Liver (tissue), 9 donors: Measurements from ENCODE around the gene AQP3. TPM values are rescaled to one million over a fixed set of nuclear protein-coding genes. Genes with fewer than 3 reads are reported as not detected.

Source experiments
- DNase-seq: peaks from one replicate; pipeline ENCODE4 v3.0.0-alpha.2; 2017; ENCODE audit warnings: low spot score
- H3K27ac ChIP-seq, 2 donors: one replicate each; pipeline ENCODE4 v1.7.0; 2013; ENCODE audit warnings: inconsistent platforms in 2 of 2, low read length in 2 of 2, control low read depth in 1 of 2, low read depth in 1 of 2, mild to moderate bottlenecking in 1 of 2
- H3K27me3 ChIP-seq, 4 donors: one replicate each; pipeline versions ENCODE4 v1.6.1 to v1.7.0; 2013; ENCODE audit warnings: low read length in 3 of 4, inconsistent platforms in 1 of 4, mild to moderate bottlenecking in 1 of 4, moderate library complexity in 1 of 4; ENCODE audit not compliant: control insufficient read depth in 4 of 4, insufficient read depth in 4 of 4
- H3K36me3 ChIP-seq, 4 donors: one replicate each; pipeline versions ENCODE4 v1.6.1 to v1.7.0; 2013; ENCODE audit warnings: low read length in 3 of 4, mild to moderate bottlenecking in 3 of 4, low read depth in 1 of 4, moderate library complexity in 1 of 4; ENCODE audit not compliant: control insufficient read depth in 4 of 4, insufficient read depth in 3 of 4
- H3K4me1 ChIP-seq, 4 donors: one replicate each; pipeline versions ENCODE4 v1.6.1 to v1.7.0; 2013; ENCODE audit warnings: low read length in 3 of 4, mild to moderate bottlenecking in 3 of 4, moderate library complexity in 1 of 4; ENCODE audit not compliant: control insufficient read depth in 4 of 4, insufficient read depth in 4 of 4
- H3K4me3 ChIP-seq, 3 donors: one replicate each; pipeline versions ENCODE4 v1.6.1 to v1.7.0; 2013; ENCODE audit warnings: low read length in 3 of 3, control low read depth in 1 of 3, low read depth in 1 of 3, mild to moderate bottlenecking in 1 of 3
- H3K9ac ChIP-seq, 2 donors: one replicate each; pipeline ENCODE4 v1.7.0; 2013; ENCODE audit warnings: low read length in 2 of 2, mild to moderate bottlenecking in 2 of 2, moderate library complexity in 2 of 2, control low read depth in 1 of 2, low read depth in 1 of 2
- H3K9me3 ChIP-seq, 4 donors: one replicate each; pipeline versions ENCODE4 v1.6.1 to v1.7.0; 2013; ENCODE audit warnings: low read length in 3 of 4; ENCODE audit not compliant: control insufficient read depth in 4 of 4
- EGR1 ChIP-seq, 2 donors: IDR thresholded peaks; 2 replicates each; pipeline ENCODE4 v1.6.1; 2016 to 2018; ENCODE audit warnings: antibody characterized with exemption in 2 of 2, low read depth in 2 of 2
- FOXA1 ChIP-seq: IDR thresholded peaks from 2 replicates; pipeline ENCODE4 v1.6.1; 2016; ENCODE audit warnings: antibody characterized with exemption
- FOXA2 ChIP-seq: IDR thresholded peaks from 2 replicates; pipeline ENCODE4 v1.6.1; 2016; ENCODE audit warnings: antibody characterized with exemption
- GABPA ChIP-seq, 2 donors: IDR thresholded peaks in 1 of 2; conservative IDR thresholded peaks in 1 of 2; 2 replicates each; pipeline ENCODE4 v1.6.1; 2016; ENCODE audit warnings: antibody characterized with exemption in 2 of 2, mild to moderate bottlenecking in 1 of 2, moderate library complexity in 1 of 2
- HNF4A ChIP-seq, 2 donors: conservative IDR thresholded peaks; 2 replicates each; pipeline ENCODE4 v1.6.1; 2016; ENCODE audit warnings: antibody characterized with exemption in 2 of 2, mild to moderate bottlenecking in 2 of 2
- HNF4G ChIP-seq: IDR thresholded peaks from 2 replicates; pipeline ENCODE4 v1.6.1; 2016; ENCODE audit warnings: antibody characterized with exemption
- JUND ChIP-seq, 2 donors: IDR thresholded peaks; 2 replicates each; pipeline ENCODE4 v1.6.1; 2016; ENCODE audit warnings: antibody characterized with exemption in 2 of 2
- NR2F2 ChIP-seq: IDR thresholded peaks from 2 replicates; pipeline ENCODE4 v1.6.1; 2016; ENCODE audit warnings: antibody characterized with exemption
- RAD21 ChIP-seq, 2 donors: IDR thresholded peaks; 2 replicates each; pipeline ENCODE4 v1.6.1; 2016; ENCODE audit warnings: antibody characterized with exemption in 2 of 2, mild to moderate bottlenecking in 2 of 2
- RXRA ChIP-seq, 2 donors: IDR thresholded peaks; 2 replicates each; pipeline ENCODE4 v1.6.1; 2017 to 2018; ENCODE audit warnings: antibody characterized with exemption in 2 of 2, mild to moderate bottlenecking in 1 of 2
- SP1 ChIP-seq: IDR thresholded peaks from 2 replicates; pipeline ENCODE4 v1.6.1; 2018; ENCODE audit warnings: antibody characterized with exemption, mild to moderate bottlenecking
- TAF1 ChIP-seq: conservative IDR thresholded peaks from 2 replicates; pipeline ENCODE4 v1.6.1; 2016; ENCODE audit warnings: antibody characterized with exemption, mild to moderate bottlenecking
- YY1 ChIP-seq: IDR thresholded peaks from 2 replicates; pipeline ENCODE4 v1.6.1; 2016; ENCODE audit warnings: antibody characterized with exemption, mild to moderate bottlenecking
- WGBS: extraction: QIAGEN DNeasy Blood & Tissue Kit; methylation state at CpG from one replicate; pipeline ENCODE4 v1.1.7; 2013; 5-methylcytosine and 5-hydroxymethylcytosine counted together
- polyA plus RNA-seq, 2 donors: library from polyadenylated mRNA; stranded (reverse) in 1 of 2; unstranded in 1 of 2; fragments of 200-250 nt in 1 of 2; fragments of >200 nt in 1 of 2; fragmentation: Nextera tagmentation in 1 of 2; extraction: Ambion mirVana in 1 of 2; gene quantifications; one replicate each; pipeline versions ENCODE4 v1.2.1 to v1.2.3, GENCODE V29; 2013 to 2015
- total RNA-seq, 2 donors: library from RNA; depleted of rRNA; stranded (reverse); fragments of >200 nt; gene quantifications; one replicate each; pipeline ENCODE4 v1.2.3, GENCODE V29; 2014
- TF ChIP-seq, protein P1 (sequence below): IDR thresholded peaks from 2 replicates; pipeline ENCODE4 v1.6.1; 2016; ENCODE audit warnings: antibody characterized with exemption
- TF ChIP-seq, protein P2 (sequence below): fragments of 150-350 bp; IDR thresholded peaks from 2 replicates; pipeline ENCODE4 v1.5.1; 2017; ENCODE audit warnings: improper control_type of control experiment, low read depth, low read length; ENCODE audit not compliant: missing input control
- TF ChIP-seq, protein P3 (sequence below): IDR thresholded peaks from 2 replicates; pipeline ENCODE4 v1.6.1; 2016; ENCODE audit warnings: antibody characterized with exemption, mild to moderate bottlenecking
- TF ChIP-seq, protein P4 (sequence below): IDR thresholded peaks from 2 replicates; pipeline ENCODE4 v1.6.1; 2016; ENCODE audit warnings: antibody characterized with exemption
- TF ChIP-seq, protein P5 (sequence below): IDR thresholded peaks from 2 replicates; pipeline ENCODE4 v1.6.1; 2016; ENCODE audit warnings: antibody characterized with exemption
- donor health status: healthy.
- donor health status: healthy.
- donor health status: healthy.
- donor health status: healthy.
- donor health status: healthy.

Gene AQP3
- total and polyA plus RNA-seq, 4 donors = 60.5 to 124 (median 87.4) TPM

DNA sequence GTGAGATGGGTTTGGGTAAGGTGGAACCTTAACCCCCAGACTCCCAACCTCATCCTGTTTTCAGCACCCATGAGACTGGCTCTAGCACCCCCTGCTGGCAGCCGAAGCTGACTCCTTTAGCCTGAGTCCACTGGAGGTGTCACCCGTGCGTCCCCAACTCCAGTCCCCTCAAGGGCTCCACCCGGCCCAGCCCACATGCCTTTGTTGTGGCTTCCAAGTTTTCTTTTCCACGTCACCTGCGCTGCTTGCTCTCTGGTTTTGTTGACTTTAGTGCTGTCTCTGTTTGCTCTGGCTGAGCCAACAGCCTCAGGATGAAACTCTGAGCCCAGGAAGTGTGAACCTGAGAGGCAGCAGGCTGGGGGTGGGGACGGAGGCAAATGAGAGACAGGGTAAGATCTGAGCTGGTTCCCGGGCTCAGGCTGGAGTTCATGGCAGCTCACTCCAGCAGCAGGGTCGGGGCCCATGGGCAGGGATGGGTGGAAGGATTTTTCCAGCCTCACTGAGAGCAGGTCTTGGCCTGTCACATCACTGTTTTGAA is 31.8 kb downstream of the AQP3 start:
- DNase-seq = peak; percentile 86
- Histone ChIP-seq H3K4me3 (no peak overlapping the region), H3K9me3 (no peaks in the 10 kb centered on the region), H3K27ac (peak overlapping the region; percentile 30 to 36), H3K36me3 (no peaks in the 10 kb centered on the region), H3K27me3 (no peaks in the 10 kb centered on the region), H3K4me1 (peaks cover 6 to 24% (median 16%) of the 10 kb centered on the region in 4 donors), H3K9ac (no peak overlapping the region)
- WGBS = 10% methylated on average over 9 of the region's 9 CpGs
- TF ChIP-seq RAD21 (IDR thresholded peaks at IDR 0.05) = peak; percentile 78 to 84
- TF ChIP-seq TAF1 = no peak
- TF ChIP-seq SP1 = peak; percentile 97
- TF ChIP-seq EGR1 (IDR thresholded peaks at IDR 0.05; ENCODE audit: low read depth in 2 of 2) = peak in 1 of 2 donors; percentile 78
- peak; percentile 89 to 98 for TF ChIP-seq HNF4A (conservative IDR thresholded peaks at IDR 0.05)
- TF ChIP-seq FOXA1 = peak; percentile 97
- TF ChIP-seq, protein P1, sequence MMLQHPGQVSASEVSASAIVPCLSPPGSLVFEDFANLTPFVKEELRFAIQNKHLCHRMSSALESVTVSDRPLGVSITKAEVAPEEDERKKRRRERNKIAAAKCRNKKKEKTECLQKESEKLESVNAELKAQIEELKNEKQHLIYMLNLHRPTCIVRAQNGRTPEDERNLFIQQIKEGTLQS = peak; percentile 74
- peak; percentile 92 to 97 for TF ChIP-seq JUND (IDR thresholded peaks at IDR 0.05)
- peak; percentile 87 for TF ChIP-seq YY1
- peak; percentile 88 for TF ChIP-seq HNF4G
- TF ChIP-seq RXRA (IDR thresholded peaks at IDR 0.05) = peak; percentile 93 to 98
- TF ChIP-seq, protein P2, sequence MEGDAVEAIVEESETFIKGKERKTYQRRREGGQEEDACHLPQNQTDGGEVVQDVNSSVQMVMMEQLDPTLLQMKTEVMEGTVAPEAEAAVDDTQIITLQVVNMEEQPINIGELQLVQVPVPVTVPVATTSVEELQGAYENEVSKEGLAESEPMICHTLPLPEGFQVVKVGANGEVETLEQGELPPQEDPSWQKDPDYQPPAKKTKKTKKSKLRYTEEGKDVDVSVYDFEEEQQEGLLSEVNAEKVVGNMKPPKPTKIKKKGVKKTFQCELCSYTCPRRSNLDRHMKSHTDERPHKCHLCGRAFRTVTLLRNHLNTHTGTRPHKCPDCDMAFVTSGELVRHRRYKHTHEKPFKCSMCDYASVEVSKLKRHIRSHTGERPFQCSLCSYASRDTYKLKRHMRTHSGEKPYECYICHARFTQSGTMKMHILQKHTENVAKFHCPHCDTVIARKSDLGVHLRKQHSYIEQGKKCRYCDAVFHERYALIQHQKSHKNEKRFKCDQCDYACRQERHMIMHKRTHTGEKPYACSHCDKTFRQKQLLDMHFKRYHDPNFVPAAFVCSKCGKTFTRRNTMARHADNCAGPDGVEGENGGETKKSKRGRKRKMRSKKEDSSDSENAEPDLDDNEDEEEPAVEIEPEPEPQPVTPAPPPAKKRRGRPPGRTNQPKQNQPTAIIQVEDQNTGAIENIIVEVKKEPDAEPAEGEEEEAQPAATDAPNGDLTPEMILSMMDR = peak; percentile 75
- TF ChIP-seq, protein P3, sequence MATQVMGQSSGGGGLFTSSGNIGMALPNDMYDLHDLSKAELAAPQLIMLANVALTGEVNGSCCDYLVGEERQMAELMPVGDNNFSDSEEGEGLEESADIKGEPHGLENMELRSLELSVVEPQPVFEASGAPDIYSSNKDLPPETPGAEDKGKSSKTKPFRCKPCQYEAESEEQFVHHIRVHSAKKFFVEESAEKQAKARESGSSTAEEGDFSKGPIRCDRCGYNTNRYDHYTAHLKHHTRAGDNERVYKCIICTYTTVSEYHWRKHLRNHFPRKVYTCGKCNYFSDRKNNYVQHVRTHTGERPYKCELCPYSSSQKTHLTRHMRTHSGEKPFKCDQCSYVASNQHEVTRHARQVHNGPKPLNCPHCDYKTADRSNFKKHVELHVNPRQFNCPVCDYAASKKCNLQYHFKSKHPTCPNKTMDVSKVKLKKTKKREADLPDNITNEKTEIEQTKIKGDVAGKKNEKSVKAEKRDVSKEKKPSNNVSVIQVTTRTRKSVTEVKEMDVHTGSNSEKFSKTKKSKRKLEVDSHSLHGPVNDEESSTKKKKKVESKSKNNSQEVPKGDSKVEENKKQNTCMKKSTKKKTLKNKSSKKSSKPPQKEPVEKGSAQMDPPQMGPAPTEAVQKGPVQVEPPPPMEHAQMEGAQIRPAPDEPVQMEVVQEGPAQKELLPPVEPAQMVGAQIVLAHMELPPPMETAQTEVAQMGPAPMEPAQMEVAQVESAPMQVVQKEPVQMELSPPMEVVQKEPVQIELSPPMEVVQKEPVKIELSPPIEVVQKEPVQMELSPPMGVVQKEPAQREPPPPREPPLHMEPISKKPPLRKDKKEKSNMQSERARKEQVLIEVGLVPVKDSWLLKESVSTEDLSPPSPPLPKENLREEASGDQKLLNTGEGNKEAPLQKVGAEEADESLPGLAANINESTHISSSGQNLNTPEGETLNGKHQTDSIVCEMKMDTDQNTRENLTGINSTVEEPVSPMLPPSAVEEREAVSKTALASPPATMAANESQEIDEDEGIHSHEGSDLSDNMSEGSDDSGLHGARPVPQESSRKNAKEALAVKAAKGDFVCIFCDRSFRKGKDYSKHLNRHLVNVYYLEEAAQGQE = peak; percentile 83
- peak in 1 of 2 donors; percentile 75 for TF ChIP-seq GABPA (IDR thresholded peaks at IDR 0.05 in 1 of 2, conservative IDR thresholded peaks at IDR 0.05 in 1 of 2)
- peak; percentile 97 for TF ChIP-seq FOXA2
- TF ChIP-seq, protein P4, sequence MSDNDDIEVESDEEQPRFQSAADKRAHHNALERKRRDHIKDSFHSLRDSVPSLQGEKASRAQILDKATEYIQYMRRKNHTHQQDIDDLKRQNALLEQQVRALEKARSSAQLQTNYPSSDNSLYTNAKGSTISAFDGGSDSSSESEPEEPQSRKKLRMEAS = peak; percentile 98
- peak; percentile 54 for TF ChIP-seq NR2F2
- TF ChIP-seq, protein P5, sequence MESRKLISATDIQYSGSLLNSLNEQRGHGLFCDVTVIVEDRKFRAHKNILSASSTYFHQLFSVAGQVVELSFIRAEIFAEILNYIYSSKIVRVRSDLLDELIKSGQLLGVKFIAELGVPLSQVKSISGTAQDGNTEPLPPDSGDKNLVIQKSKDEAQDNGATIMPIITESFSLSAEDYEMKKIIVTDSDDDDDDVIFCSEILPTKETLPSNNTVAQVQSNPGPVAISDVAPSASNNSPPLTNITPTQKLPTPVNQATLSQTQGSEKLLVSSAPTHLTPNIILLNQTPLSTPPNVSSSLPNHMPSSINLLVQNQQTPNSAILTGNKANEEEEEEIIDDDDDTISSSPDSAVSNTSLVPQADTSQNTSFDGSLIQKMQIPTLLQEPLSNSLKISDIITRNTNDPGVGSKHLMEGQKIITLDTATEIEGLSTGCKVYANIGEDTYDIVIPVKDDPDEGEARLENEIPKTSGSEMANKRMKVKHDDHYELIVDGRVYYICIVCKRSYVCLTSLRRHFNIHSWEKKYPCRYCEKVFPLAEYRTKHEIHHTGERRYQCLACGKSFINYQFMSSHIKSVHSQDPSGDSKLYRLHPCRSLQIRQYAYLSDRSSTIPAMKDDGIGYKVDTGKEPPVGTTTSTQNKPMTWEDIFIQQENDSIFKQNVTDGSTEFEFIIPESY = peak; percentile 78
